Fibroblast of lung (primary cell): ENCODE data around the gene C16orf95.

Source experiments
- CTCF ChIP-seq, 2 donors: IDR thresholded peaks in 1 of 2; conservative IDR thresholded peaks in 1 of 2; 1 replicate in 1 of 2; 2 replicates in 1 of 2; pipeline ENCODE4 v1.5.1; 2011 to 2012; ENCODE audit warnings: low read length in 2 of 2, control low read depth in 1 of 2, inconsistent platforms in 1 of 2, low read depth in 1 of 2, mild to moderate bottlenecking in 1 of 2
- EZH2 ChIP-seq: IDR thresholded peaks from 2 replicates; pipeline ENCODE4 v1.5.1; 2012; ENCODE audit warnings: low read length, control low read depth, mild to moderate bottlenecking; ENCODE audit errors: missing control alignments

- TF ChIP-seq CTCF (conservative IDR thresholded peaks at IDR 0.05 in 1 of 2, IDR thresholded peaks at IDR 0.05 in 1 of 2; ENCODE audit: low read depth in 1 of 2, low read length in 2 of 2) = no peak
- no peak for TF ChIP-seq EZH2
Observed at GRCh38 chr16:87353613-87354012, 36.4 kb upstream of the C16orf95 start.
